GM21529 (cell line): ENCODE measurements around the gene QKI.
A peak's percentile ranks its signal among the peaks of the same experiment; 100 is the strongest.
"Not testable (repeated sequence)": the region's sequence is repeated elsewhere in the genome, so short reads cannot be mapped to it uniquely, and the experiment has no call there.

Experiments used
- ATAC-seq: cut with Tn5 transposase; IDR thresholded peaks from one replicate; pipeline ENCODE4 v1.9.1; 2021; ENCODE audit not compliant: unreplicated experiment

Gene QKI

DNA sequence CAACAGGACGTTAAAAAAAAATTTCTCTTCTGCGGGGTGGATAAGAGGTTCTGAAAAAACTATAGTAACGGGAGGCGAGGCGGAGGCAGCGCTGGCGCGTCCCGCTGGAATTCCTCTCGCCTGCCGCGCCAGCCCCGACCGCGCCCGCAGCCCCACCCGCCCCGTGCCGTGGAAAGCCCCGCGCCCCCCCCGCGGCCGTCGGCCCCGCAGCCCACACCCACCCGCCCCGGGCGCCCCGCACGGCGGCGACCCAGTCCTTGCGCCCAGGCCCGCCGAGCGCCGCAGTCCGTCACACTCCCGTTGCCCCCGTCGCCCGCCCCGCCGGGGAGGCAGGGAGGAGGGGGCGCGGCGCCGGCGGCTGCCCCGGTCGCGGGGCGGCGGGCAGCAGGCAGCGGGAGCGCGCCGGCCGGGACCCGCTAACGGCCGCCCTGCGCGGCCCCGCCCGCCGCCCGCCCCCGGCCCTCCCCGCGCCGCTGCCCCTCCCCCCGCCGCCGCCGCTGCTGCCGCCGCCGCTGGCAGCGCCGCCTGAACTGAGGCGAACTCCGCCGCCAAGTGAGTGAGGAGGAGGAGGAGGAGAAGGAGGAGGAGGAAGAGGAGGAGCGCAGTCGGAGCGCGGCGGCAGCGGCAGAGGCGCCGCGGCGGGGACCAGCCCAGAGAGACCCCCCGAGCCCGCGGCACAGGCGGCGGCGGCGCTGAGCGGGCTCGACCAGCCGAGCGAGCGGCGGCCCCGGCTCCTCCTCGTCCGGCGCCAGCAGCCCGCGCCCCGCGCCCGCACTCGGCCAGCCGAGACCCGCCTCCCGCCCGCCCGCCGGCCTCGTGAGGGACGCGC is at the start of gene QKI:
Gene QKI (plus strand): TSS at position 602 of the 829 bp plus-strand sequence. CDS start 476 bp downstream, outside the sequence.
- peak; percentile 38 for ATAC-seq

GRCh38 chr6:163366288-163366687 is 48.2 kb upstream of the QKI start:
- ATAC-seq: no peak

GRCh38 chr6:163367497-163368183 is 46.9 kb upstream of the QKI start:
- ATAC-seq: no peak

DNA sequence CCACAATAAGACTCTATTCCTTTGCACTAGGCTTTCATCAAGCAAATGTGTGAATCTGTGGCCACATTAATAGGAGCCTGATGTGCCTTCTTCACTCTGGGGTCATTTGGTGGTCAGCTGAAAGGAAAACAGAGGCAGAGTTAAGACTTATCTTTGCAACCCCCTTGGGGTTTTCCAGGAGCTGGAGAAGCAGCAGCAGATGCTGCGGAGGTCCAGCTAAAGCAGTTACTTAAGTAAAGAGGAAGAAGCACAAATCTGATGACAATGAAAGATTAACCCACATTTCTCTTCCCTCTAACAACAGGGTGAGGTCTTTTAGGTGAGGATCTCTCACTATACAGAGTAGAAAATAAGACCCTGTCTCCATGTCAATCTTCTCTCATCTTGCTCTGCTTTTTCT is 45.4 kb upstream of the QKI start:
- no peak for ATAC-seq

DNA sequence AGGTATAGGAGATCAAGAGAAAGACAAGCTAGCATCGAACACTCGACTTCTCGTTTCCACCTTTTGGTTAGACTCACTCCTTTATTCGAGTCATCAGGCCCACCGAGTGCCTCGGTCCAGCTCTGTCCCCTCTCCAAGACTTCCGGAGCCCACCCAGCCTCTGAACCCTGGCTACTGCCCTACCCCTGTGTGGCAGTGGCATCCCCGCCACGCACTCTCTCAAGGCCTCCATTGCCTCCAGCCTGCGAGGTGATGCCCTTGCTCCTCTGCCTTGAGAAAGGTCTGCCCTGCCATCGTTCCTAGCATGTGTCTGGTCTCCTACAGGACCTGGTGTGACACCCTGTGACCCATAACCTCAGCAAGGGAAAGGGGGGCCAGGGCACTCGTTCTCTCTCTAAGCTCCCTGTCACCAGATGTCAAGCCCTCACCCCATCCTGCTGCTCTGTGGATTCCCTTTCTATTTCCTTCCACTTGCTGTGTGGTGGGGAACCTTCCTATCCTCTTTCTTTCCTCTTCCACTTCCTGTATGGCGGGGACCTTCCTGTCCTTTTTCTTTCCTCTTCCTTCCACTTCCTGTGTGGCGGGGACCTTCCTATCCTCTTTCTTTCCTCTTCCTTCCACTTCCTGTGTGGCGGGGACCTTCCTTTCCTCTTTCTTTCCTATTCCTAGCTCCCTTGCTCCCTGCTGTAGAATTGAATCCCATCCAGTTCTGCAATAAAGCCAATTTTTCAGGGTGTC is 44.7 kb upstream of the QKI start:
- no peak for ATAC-seq

GRCh38 chr6:163370464-163371117 is 43.9 kb upstream of the QKI start:
- no peak for ATAC-seq

DNA sequence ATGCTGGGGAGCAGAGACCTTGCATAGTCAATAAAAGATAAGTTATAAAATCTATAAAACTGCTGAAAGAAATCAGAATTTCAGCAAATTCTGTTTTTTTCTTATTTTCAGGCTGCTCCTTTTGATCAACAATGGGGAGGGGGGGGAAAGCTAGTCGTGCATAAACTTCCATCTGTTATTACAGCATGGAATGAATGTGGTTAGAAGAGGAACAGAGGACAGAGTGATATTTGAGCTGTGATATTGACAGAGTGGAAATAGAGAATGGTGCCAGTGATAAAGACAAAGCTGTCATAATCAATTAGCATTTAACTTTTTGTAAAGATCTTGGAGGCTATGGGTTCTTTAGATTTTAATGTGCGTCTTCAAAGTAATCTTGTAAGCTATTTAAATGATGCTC is 43.4 kb upstream of the QKI start:
- ATAC-seq: no peak

DNA sequence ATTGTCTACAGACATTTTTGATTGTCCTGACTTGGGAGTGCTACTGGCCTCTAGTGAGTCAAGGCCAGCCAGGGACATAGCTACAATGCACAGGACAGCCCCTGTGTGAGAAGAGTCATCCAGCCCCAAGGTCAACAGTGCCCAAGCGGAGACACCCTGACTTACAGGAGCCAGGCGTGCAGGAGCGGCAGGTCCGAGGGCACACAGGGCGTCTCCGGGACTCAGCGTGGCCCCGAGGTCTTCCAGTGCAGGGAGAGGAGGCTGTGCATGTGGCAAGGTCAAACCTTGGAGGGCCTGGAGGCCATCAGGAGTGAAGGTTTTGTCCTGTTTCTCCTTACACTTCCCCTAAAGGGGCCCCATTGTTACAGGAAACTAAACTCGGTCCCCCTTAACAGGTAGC is 41.3 kb upstream of the QKI start:
- ATAC-seq: no peak

DNA sequence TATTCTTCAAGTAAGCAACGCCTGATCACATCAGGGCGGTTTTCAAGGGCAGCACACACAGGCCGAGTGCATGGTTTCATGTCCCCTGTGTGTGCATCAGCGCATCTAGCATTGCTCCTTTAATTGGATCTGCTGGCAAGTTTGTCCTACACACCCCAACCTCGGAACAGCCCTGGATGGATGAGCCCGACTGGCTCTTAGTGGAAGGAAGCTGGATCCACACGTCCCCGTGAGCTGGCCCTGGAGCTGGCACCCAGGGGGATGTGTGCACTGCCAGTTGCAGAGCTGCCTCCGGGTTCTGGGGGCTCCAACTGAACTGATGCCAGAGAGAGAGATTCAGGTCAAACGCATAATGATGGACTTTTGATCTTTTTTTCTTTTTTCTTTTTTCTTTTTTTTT is 39.2 kb upstream of the QKI start:
- no peak for ATAC-seq

GRCh38 chr6:163376187-163376586 is 38.3 kb upstream of the QKI start:
- ATAC-seq: no peak

GRCh38 chr6:163377561-163377960 is 37.0 kb upstream of the QKI start:
- ATAC-seq: no peak

- ATAC-seq: no peak
Measured at GRCh38 chr6:163380216-163380615, 34.3 kb upstream of the QKI start.

DNA sequence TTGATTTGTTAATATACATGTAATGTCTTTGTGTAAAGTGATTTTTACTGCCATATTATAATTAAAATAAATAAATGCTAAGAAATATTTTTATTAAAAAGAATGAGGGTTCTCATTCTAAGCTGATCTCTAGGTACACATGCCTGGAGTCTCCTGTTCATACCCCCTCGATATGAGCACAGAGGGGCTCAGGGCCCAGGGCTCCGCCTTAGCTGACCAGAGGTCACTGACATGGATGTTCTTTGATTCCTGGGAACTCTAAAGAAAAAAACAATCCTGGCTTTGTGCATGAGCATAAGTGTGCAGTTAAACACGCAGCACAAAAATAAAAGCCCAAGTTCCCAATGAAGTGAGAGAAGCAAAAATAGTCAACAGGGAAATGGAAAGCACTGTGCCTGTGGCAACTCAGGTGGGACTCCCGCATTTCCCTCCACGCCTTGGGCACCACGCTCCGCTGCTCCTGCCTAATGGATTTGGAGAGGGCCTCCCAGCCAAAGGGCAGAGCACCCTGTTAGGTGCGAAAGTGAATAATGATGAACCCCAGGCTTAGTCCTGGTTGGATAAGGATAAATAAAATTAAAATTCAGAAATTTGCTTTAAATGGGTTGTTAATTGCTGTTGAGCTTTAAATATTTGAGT is 33.3 kb upstream of the QKI start:
- ATAC-seq: no peak

GRCh38 chr6:163383396-163383795 is 31.1 kb upstream of the QKI start:
- ATAC-seq: not testable (repeated sequence)

- ATAC-seq: no peak
Measured at GRCh38 chr6:163383912-163384311, 30.6 kb upstream of the QKI start.

DNA sequence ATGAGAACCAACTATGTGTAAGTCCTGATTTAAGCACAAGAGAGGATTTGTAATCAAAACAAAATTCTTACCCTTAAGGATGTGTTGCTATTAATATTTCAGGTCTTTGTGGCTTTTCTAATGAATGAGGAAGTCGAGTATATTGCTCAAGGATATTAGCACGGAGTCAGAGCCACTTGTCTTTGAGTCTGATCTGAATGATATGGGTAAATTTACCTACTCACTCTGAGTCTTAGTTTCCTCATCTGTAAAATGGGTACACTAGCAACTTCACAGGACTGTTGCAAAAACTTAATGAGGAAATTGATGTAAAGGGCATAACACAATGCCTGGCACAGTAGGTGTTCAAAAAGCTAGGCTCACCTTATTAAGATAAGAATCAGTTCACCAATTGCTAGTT is 30.0 kb upstream of the QKI start:
- ATAC-seq: no peak

DNA sequence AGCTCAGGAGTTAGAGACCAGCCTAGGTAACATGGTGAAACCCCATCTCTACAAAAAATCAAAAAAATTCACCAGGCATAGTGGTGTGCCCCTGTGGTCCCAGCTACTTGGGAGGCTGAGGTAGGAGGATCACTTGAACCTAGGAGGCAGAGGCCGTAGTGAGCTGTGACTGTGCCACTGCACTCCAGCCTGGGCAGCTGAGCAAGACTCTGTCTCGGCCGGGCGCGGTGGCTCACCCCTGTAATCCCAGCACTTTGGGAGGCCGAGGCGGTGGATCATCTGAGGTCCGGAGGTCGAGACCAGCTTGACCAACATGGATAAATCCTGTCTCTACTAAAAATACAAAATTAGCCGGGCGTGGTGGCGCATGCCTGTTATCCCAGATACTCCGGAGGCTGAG is 29.0 kb upstream of the QKI start:
- ATAC-seq: not testable (repeated sequence)

DNA sequence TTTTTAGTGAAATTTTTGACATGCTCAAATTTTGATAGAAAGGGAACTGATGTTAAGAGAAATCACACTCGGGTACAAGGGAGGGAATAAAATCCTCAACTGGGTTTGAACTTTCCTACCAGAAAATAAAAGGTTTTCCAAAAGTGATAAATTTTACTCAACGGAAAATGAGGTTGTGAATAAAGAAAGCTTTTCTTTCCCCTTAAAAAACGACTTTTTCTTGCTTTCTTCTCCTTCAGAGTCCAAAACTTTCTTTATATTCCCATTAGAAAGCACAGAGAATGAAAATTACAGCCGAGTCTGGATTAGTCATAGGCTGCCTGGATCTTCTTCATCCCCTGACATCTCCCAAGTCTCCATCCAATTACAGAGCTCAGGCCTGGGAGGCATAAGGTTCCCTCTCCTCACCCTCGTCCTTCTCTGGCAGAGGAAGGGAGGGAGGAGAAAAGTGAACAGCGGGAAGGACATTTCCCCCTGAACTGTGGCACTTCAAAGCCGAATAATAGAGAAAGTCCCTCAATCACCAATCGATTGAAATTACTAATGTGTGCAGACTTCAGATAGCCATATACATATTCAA is 28.1 kb upstream of the QKI start:
- ATAC-seq: no peak

DNA sequence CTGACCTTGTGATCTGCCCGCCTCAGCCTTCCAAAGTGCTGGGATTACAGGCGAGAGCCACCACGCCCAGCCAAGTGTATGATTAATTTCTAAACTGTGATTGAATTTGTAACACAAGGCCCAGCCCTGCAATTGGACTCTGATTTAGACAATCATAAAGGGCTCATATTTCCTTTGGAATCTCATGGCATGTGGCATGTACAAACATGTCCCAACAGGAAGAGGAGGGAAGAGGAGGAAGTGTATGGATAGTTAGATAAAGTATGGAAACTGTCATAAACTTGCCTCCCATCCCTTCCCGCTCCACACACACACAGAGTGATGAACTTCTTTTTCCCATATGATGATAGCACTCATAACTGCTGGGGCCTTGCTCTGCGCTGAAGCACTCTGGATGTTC is 27.2 kb upstream of the QKI start:
- ATAC-seq: no peak

DNA sequence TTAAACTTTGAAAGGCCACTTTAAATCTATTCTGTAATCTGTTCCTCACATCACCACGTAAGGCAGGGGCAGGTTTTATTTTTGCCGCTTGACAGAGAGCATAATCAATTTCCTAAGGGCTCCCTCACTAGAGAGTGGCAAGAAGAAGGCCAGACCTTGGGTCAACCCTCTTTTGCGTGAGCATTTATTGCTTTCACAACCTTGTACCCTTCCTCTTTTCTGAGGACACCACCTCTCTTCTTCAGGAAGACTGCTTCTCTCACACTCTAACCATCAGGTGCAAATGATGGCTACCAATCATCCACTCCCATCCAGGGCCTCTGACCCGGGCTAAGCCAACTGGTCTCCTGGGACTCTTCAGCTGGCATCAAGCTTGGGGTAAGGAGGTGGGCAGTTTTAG is 25.2 kb upstream of the QKI start:
- ATAC-seq: no peak
